ENCODE results near the gene SORCS1. TPM values are rescaled to one million over a fixed set of nuclear protein-coding genes. Genes with fewer than 3 reads are reported as not detected.

The SORCS1 gene
- total and polyA plus RNA-seq, 2 experiments from 2014 or later = not detected

GRCh38 chr10:106618646-106619045, 545.9 kb downstream of the SORCS1 start:
- H2AFZ ChIP-seq = no peak overlapping the region
- no peaks in the 10 kb centered on the region for H3K9me2 ChIP-seq (ENCODE audit: insufficient read depth)
- no peaks in the 10 kb centered on the region for H3K36me3 ChIP-seq (ENCODE audit: low read depth)
- no peaks in the 10 kb centered on the region for H3K79me2 ChIP-seq (ENCODE audit: insufficient read depth)
- in situ Hi-C loops (cut with MboI) = no loop called here
- H4K20me1 ChIP-seq (ENCODE audit: insufficient read depth) = no peaks in the 10 kb centered on the region
- no peaks in the 10 kb centered on the region for H3K4me1 ChIP-seq (ENCODE audit: insufficient read depth)
- DNase-seq = no peak
- H3K4me3 ChIP-seq = no peak overlapping the region
- no peaks in the 10 kb centered on the region for H3K9me3 ChIP-seq (ENCODE audit: low read depth)
- no peak overlapping the region for H3K9ac ChIP-seq
- no peak overlapping the region for H3K4me2 ChIP-seq (ENCODE audit: unreplicated experiment)
- H3K27ac ChIP-seq = no peak overlapping the region
- WGBS, 2 experiments (ENCODE audit: low coverage in 1 of 2, low lambda C conversion rate in 2 of 2, missing lambda C conversion rate in 2 of 2) = 35 to 48% methylated on average over 5 of the region's 5 CpGs
- H3K27me3 ChIP-seq (replicated peaks; ENCODE audit: insufficient read depth) = no peaks in the 10 kb centered on the region; the same call in 1 of the 2 replicates
- H3F3A ChIP-seq (ENCODE audit: insufficient read depth) = no peaks in the 10 kb centered on the region
- TF ChIP-seq EZH2 (IDR thresholded peaks at IDR 0.05; ENCODE audit: insufficient read depth, poor library complexity, severe bottlenecking) (no peak), EZH2phosphoT487 (IDR thresholded peaks at IDR 0.05; ENCODE audit: insufficient read depth, low read depth) (no peak)

- Histone ChIP-seq H2AFZ (no peak overlapping the region), H3K9me3 (ENCODE audit: low read depth) (no peaks in the 10 kb centered on the region), H3K4me2 (ENCODE audit: unreplicated experiment) (peak overlapping the region; percentile 28), H3F3A (ENCODE audit: insufficient read depth) (no peaks in the 10 kb centered on the region), H3K9ac (no peak overlapping the region), H3K4me3 (no peak overlapping the region), H3K27me3 (replicated peaks; ENCODE audit: insufficient read depth) (no peaks in the 10 kb centered on the region), H4K20me1 (ENCODE audit: insufficient read depth) (no peaks in the 10 kb centered on the region), H3K27ac (no peak overlapping the region), H3K79me2 (ENCODE audit: insufficient read depth) (no peaks in the 10 kb centered on the region), H3K36me3 (ENCODE audit: low read depth) (no peaks in the 10 kb centered on the region), H3K4me1 (ENCODE audit: insufficient read depth) (no peaks in the 10 kb centered on the region), H3K9me2 (ENCODE audit: insufficient read depth) (no peaks in the 10 kb centered on the region)
- WGBS, 2 experiments (ENCODE audit: low coverage in 1 of 2, low lambda C conversion rate in 2 of 2, missing lambda C conversion rate in 2 of 2) = 2 to 4% methylated on average over 3 of the region's 3 CpGs
- in situ Hi-C loops (cut with MboI) = no loop called here
- no peak for TF ChIP-seq EZH2phosphoT487 (IDR thresholded peaks at IDR 0.05; ENCODE audit: insufficient read depth, low read depth)
- TF ChIP-seq EZH2 (IDR thresholded peaks at IDR 0.05; ENCODE audit: insufficient read depth, poor library complexity, severe bottlenecking) = no peak
- DNase-seq = peak; percentile 33
Observed at GRCh38 chr10:106615081-106615480, 549.4 kb downstream of the SORCS1 start.

DNA sequence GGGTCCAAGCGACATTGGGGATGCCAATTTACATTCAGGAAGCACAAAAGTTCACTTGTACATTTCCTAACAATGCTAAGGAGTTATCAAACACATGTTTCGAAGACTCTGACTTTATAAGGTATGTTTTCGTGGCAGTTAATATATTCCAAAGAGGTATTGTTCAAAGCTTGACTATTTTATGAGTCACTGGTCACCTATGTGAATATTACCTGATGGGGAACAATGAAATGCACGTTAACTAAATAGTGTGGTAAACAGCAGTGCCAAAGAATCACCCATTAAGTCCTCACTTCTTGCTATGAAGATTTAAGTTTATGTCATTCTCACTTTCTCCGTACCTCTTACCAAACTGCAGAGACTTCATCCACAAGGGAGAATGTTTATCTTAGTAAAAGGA, 550.2 kb downstream of the SORCS1 start:
- Histone ChIP-seq H3K4me1 (ENCODE audit: insufficient read depth) (no peaks in the 10 kb centered on the region), H3K27me3 (replicated peaks; ENCODE audit: insufficient read depth) (no peaks in the 10 kb centered on the region), H2AFZ (no peak overlapping the region), H3F3A (ENCODE audit: insufficient read depth) (no peaks in the 10 kb centered on the region), H3K9me3 (ENCODE audit: low read depth) (no peaks in the 10 kb centered on the region), H4K20me1 (ENCODE audit: insufficient read depth) (no peaks in the 10 kb centered on the region), H3K36me3 (ENCODE audit: low read depth) (no peaks in the 10 kb centered on the region), H3K4me2 (ENCODE audit: unreplicated experiment) (no peak overlapping the region), H3K79me2 (ENCODE audit: insufficient read depth) (no peaks in the 10 kb centered on the region), H3K27ac (no peak overlapping the region), H3K9me2 (ENCODE audit: insufficient read depth) (no peaks in the 10 kb centered on the region), H3K9ac (no peak overlapping the region), H3K4me3 (no peak overlapping the region)
- DNase-seq = no peak
- no peak for TF ChIP-seq EZH2phosphoT487 (IDR thresholded peaks at IDR 0.05; ENCODE audit: insufficient read depth, low read depth)
- no peak for TF ChIP-seq EZH2 (IDR thresholded peaks at IDR 0.05; ENCODE audit: insufficient read depth, poor library complexity, severe bottlenecking)
- WGBS, 2 experiments (ENCODE audit: low coverage in 1 of 2, low lambda C conversion rate in 2 of 2, missing lambda C conversion rate in 2 of 2) = 58 to 61% methylated on average over 5 of the region's 5 CpGs
- in situ Hi-C loops (cut with MboI) = no loop called here

- Histone ChIP-seq H3K9ac (no peak overlapping the region), H4K20me1 (ENCODE audit: insufficient read depth) (no peaks in the 10 kb centered on the region), H3K27me3 (replicated peaks; ENCODE audit: insufficient read depth) (no peaks in the 10 kb centered on the region), H3K36me3 (ENCODE audit: low read depth) (no peaks in the 10 kb centered on the region), H2AFZ (no peak overlapping the region), H3F3A (ENCODE audit: insufficient read depth) (no peaks in the 10 kb centered on the region), H3K9me2 (ENCODE audit: insufficient read depth) (no peaks in the 10 kb centered on the region), H3K4me1 (ENCODE audit: insufficient read depth) (no peaks in the 10 kb centered on the region), H3K27ac (no peak overlapping the region), H3K9me3 (ENCODE audit: low read depth) (no peaks in the 10 kb centered on the region), H3K4me2 (ENCODE audit: unreplicated experiment) (no peak overlapping the region), H3K79me2 (ENCODE audit: insufficient read depth) (no peaks in the 10 kb centered on the region), H3K4me3 (no peak overlapping the region)
- DNase-seq = no peak
- 65 to 76% methylated on average over 3 to 6 of the region's 6 CpGs for WGBS, 2 experiments (ENCODE audit: low coverage in 1 of 2, low lambda C conversion rate in 2 of 2, missing lambda C conversion rate in 2 of 2)
- in situ Hi-C loops (cut with MboI) = no loop called here
- TF ChIP-seq EZH2 (IDR thresholded peaks at IDR 0.05; ENCODE audit: insufficient read depth, poor library complexity, severe bottlenecking) (no peak), EZH2phosphoT487 (IDR thresholded peaks at IDR 0.05; ENCODE audit: insufficient read depth, low read depth) (no peak)
Observed at GRCh38 chr10:106612381-106612780, 552.1 kb downstream of the SORCS1 start.

Data from GM23248 (cell line).